NT2/D1 (cell line): Measurements from ENCODE around the gene BBX.

ENCODE experiments used
- SUZ12 ChIP-seq: IDR thresholded peaks from 2 replicates; pipeline ENCODE4 v1.6.1; 2011; ENCODE audit not compliant: insufficient read length, insufficient read depth; ENCODE audit errors: extremely low read depth
- YY1 ChIP-seq: IDR thresholded peaks from 2 replicates; pipeline ENCODE4 v1.6.1; 2011; ENCODE audit not compliant: insufficient read length, insufficient read depth
- ZNF274 ChIP-seq: IDR thresholded peaks from 2 replicates; pipeline ENCODE4 v1.6.1; 2011; ENCODE audit warnings: mild to moderate bottlenecking, low read depth, low read length

GRCh38 chr3:107739227-107739626 lies 216.5 kb downstream of the BBX start:
- TF ChIP-seq YY1 = no peak
- no peak for TF ChIP-seq SUZ12
- TF ChIP-seq ZNF274 = no peak
